SU-DHL-6 (cell line): ENCODE measurements around the gene GPR141.

Experiments
- H2AFZ ChIP-seq: fragments of 200-600 bp; sonication (generic); 2 replicates; pipeline ENCODE4 v1.6.1; 2014; ENCODE audit warnings: low read depth, mild to moderate bottlenecking, moderate library complexity, mixed read lengths, antibody characterized with exemption, low read length; ENCODE audit not compliant: severe bottlenecking
- H3F3A ChIP-seq: fragments of 200-600 bp; shearing (Covaris generic); 2 replicates; pipeline ENCODE4 v1.6.0; 2016; ENCODE audit warnings: antibody characterized with exemption, mild to moderate bottlenecking; ENCODE audit not compliant: insufficient read depth
- H3K27ac ChIP-seq: fragments of 200-600 bp; sonication (generic); 2 replicates; pipeline ENCODE4 v1.5.1; 2016; ENCODE audit warnings: low read depth, mild to moderate bottlenecking, low read length, moderate library complexity, mixed read lengths
- H3K27me3 ChIP-seq: fragments of 200-600 bp; sonication (generic), shearing (Covaris generic); 2 replicates; pipeline ENCODE4 v1.6.0; 2014; ENCODE audit warnings: mild to moderate bottlenecking, low read length
- H3K36me3 ChIP-seq: fragments of 200-600 bp; sonication (generic); 2 replicates; pipeline ENCODE4 v1.6.1; 2014; ENCODE audit warnings: mild to moderate bottlenecking, low read length, mixed read lengths
- H3K4me2 ChIP-seq: fragments of 300-600, 200-600 bp; shearing (Covaris generic), sonication (generic); 2 replicates; pipeline ENCODE4 v1.6.0; 2014; ENCODE audit warnings: low read length, low read depth, mild to moderate bottlenecking; ENCODE audit not compliant: poor library complexity, severe bottlenecking
- H3K4me3 ChIP-seq: fragments of 200-600 bp; sonication (generic); 2 replicates; pipeline ENCODE4 v1.5.1; 2014; ENCODE audit warnings: antibody characterized with exemption, low read length, mild to moderate bottlenecking, mixed read lengths; ENCODE audit not compliant: insufficient read depth, poor library complexity, severe bottlenecking
- H3K79me2 ChIP-seq: fragments of 200-600 bp; sonication (generic); 2 replicates; pipeline ENCODE4 v1.6.1; 2014; ENCODE audit warnings: mild to moderate bottlenecking, low read length, moderate library complexity; ENCODE audit not compliant: insufficient read depth
- H3K9ac ChIP-seq: fragments of 200-600 bp; sonication (generic); 2 replicates; pipeline ENCODE4 v1.7.0; 2014; ENCODE audit warnings: mild to moderate bottlenecking, low read length
- H3K9me2 ChIP-seq: fragments of 200-600 bp; sonication (generic); replicated peaks from 2 replicates; pipeline ENCODE4 v1.6.1; 2014; ENCODE audit warnings: low read length; ENCODE audit not compliant: insufficient read depth
- H3K9me3 ChIP-seq: fragments of 200-600 bp; sonication (generic); 2 replicates; pipeline ENCODE4 v1.6.1; 2014; ENCODE audit warnings: low read length, mixed read lengths; ENCODE audit not compliant: insufficient read depth
- H4K20me1 ChIP-seq: fragments of 200-600 bp; sonication (generic); 2 replicates; pipeline ENCODE4 v1.6.1; 2014; ENCODE audit warnings: low read depth, mild to moderate bottlenecking, antibody characterized with exemption, low read length, moderate library complexity, mixed read lengths
- CTCF ChIP-seq: fragments of 200-600 bp; sonication (generic); IDR thresholded peaks from one replicate; pipeline ENCODE4 v1.5.1; 2017; ENCODE audit warnings: antibody characterized with exemption, mild to moderate bottlenecking, low read length, moderate library complexity; ENCODE audit not compliant: insufficient read depth, poor library complexity, severe bottlenecking
- EZH2phosphoT487 ChIP-seq: fragments of 200-600 bp; sonication (generic), shearing (Covaris generic); conservative IDR thresholded peaks from 2 replicates; pipeline ENCODE4 v1.6.1; 2018; ENCODE audit warnings: mild to moderate bottlenecking, antibody characterized with exemption, low read length, moderate library complexity, mixed read lengths

Gene GPR141

GRCh38 chr7:37663693-37664092 is 19.9 kb upstream of the GPR141 start:
- Histone ChIP-seq H3K9me3 (no peaks in the 10 kb centered on the region), H3K27ac (no peak overlapping the region), H3K9me2 (no peaks in the 10 kb centered on the region), H4K20me1 (no peaks in the 10 kb centered on the region), H3K79me2 (no peaks in the 10 kb centered on the region), H3K27me3 (no peaks in the 10 kb centered on the region), H2AFZ (no peak overlapping the region), H3F3A (no peaks in the 10 kb centered on the region), H3K4me3 (no peak overlapping the region), H3K36me3 (no peaks in the 10 kb centered on the region), H3K4me2 (no peak overlapping the region), H3K9ac (no peak overlapping the region)
- no peak for TF ChIP-seq CTCF
- no peak for TF ChIP-seq EZH2phosphoT487

GRCh38 chr7:37665352-37666022 is 18.1 kb upstream of the GPR141 start:
- H3K36me3 ChIP-seq, result no peaks in the 10 kb centered on the region
- H2AFZ ChIP-seq, result no peak overlapping the region
- H3K9ac ChIP-seq, result no peak overlapping the region
- no peaks in the 10 kb centered on the region for H4K20me1 ChIP-seq
- H3K79me2 ChIP-seq, result no peaks in the 10 kb centered on the region
- H3K9me2 ChIP-seq, result no peaks in the 10 kb centered on the region
- no peak for TF ChIP-seq CTCF
- TF ChIP-seq EZH2phosphoT487, result no peak
- no peak overlapping the region for H3K27ac ChIP-seq
- no peaks in the 10 kb centered on the region for H3K27me3 ChIP-seq
- H3K9me3 ChIP-seq, result no peaks in the 10 kb centered on the region
- H3K4me2 ChIP-seq, result no peak overlapping the region
- H3K4me3 ChIP-seq, result no peak overlapping the region
- H3F3A ChIP-seq, result no peaks in the 10 kb centered on the region

GRCh38 chr7:37666026-37666799 is 17.4 kb upstream of the GPR141 start:
- Histone ChIP-seq H3K27me3 (no peaks in the 10 kb centered on the region), H3F3A (no peaks in the 10 kb centered on the region), H3K79me2 (no peaks in the 10 kb centered on the region), H3K9me3 (no peaks in the 10 kb centered on the region), H3K27ac (no peak overlapping the region), H3K9me2 (no peaks in the 10 kb centered on the region), H3K4me3 (no peak overlapping the region), H3K4me2 (no peak overlapping the region), H3K9ac (no peak overlapping the region), H2AFZ (no peak overlapping the region), H4K20me1 (no peaks in the 10 kb centered on the region), H3K36me3 (no peaks in the 10 kb centered on the region)
- TF ChIP-seq CTCF (no peak), EZH2phosphoT487 (no peak)
